Measurements from ENCODE around the gene TBC1D4.

TBC1D4 gene, protein sequence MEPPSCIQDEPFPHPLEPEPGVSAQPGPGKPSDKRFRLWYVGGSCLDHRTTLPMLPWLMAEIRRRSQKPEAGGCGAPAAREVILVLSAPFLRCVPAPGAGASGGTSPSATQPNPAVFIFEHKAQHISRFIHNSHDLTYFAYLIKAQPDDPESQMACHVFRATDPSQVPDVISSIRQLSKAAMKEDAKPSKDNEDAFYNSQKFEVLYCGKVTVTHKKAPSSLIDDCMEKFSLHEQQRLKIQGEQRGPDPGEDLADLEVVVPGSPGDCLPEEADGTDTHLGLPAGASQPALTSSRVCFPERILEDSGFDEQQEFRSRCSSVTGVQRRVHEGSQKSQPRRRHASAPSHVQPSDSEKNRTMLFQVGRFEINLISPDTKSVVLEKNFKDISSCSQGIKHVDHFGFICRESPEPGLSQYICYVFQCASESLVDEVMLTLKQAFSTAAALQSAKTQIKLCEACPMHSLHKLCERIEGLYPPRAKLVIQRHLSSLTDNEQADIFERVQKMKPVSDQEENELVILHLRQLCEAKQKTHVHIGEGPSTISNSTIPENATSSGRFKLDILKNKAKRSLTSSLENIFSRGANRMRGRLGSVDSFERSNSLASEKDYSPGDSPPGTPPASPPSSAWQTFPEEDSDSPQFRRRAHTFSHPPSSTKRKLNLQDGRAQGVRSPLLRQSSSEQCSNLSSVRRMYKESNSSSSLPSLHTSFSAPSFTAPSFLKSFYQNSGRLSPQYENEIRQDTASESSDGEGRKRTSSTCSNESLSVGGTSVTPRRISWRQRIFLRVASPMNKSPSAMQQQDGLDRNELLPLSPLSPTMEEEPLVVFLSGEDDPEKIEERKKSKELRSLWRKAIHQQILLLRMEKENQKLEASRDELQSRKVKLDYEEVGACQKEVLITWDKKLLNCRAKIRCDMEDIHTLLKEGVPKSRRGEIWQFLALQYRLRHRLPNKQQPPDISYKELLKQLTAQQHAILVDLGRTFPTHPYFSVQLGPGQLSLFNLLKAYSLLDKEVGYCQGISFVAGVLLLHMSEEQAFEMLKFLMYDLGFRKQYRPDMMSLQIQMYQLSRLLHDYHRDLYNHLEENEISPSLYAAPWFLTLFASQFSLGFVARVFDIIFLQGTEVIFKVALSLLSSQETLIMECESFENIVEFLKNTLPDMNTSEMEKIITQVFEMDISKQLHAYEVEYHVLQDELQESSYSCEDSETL (N-terminal part only)

GRCh38 chr13:75482070-75482819, at the start of gene TBC1D4:
TBC1D4 (minus strand) TSS chr13:75482169; CDS start chr13:75481767, 402 bp downstream.
- DNase-seq, result peak; percentile 92

GRCh38 chr13:75530549-75530961, 48.6 kb upstream of the TBC1D4 start:
- DNase-seq, result no peak

GRCh38 chr13:75521956-75522355, 40.0 kb upstream of the TBC1D4 start:
- DNase-seq, result no peak

GRCh38 chr13:75518439-75519088, 36.6 kb upstream of the TBC1D4 start:
- DNase-seq, result no peak

DNA sequence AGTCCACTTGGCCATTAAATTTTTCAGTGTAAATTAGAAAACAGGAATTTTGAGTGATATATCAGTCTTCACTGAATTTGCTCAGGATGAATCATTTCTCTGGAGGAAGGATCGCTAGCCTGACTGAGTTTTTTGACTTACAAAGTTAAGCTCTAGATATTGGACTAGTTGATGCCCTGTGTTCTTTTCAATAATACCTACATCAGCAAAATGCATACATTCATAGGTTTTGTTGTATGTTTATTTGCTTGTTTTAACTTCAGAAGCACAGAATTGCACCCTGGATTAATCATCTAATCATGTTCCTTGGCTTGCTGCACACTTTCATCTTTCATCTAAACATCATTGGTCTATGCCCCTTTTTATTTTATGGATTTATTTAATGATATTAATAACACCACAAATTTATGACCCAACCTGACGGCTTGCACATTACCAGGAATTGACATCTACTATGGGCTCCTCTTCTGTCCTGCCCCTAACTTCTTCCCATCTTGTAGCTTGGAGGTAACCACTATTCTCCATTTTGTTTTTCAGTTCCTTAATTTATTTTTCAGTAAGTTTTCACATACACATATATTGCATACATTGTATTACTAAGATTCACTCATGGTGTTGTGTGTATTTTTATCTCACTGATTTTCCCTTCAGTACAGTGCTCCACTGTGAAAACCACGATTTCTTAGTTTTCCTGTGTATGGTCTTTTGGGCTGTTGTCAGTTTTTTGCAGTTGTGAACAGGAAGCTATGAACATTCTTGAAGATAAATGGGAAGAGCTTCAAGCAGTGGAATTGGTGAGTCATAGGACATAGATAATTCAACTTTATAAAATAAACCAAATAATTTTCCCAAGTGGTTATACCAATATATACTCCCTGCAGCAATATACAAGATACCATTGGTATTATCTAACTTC, 32.4 kb upstream of the TBC1D4 start:
- DNase-seq, result peak; percentile 14

DNA sequence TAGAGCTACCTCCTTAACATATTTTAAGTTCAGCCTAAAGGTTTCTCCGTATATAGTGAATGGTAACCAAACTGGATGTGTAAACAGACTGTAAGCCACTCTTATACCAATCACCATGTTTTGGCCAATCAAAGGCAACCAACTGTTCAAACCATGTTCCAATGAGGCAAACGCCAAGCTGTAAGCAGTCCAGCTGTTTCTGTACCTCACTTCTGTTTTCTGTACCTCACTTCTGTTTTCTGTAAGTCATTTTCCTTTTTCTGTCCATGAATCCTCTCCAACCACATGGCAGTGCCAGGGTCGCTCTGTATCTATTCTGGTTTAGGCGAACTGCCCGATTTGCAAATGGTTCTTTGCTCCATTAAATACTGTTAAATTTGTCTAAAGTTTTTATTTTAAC, 31.3 kb upstream of the TBC1D4 start:
- DNase-seq, result no peak

GRCh38 chr13:75512253-75512652, 30.3 kb upstream of the TBC1D4 start:
- no peak for DNase-seq

- no peak for DNase-seq
Measured at GRCh38 chr13:75511051-75511625, 29.2 kb upstream of the TBC1D4 start.

- DNase-seq, result no peak
Measured at GRCh38 chr13:75508002-75508548, 26.1 kb upstream of the TBC1D4 start.

GRCh38 chr13:75507027-75508001, 25.3 kb upstream of the TBC1D4 start:
- DNase-seq, result no peak

- DNase-seq, result no peak
Measured at GRCh38 chr13:75506018-75506417, 24.0 kb upstream of the TBC1D4 start.

- no peak for DNase-seq
Measured at GRCh38 chr13:75505327-75505726, 23.4 kb upstream of the TBC1D4 start.

DNA sequence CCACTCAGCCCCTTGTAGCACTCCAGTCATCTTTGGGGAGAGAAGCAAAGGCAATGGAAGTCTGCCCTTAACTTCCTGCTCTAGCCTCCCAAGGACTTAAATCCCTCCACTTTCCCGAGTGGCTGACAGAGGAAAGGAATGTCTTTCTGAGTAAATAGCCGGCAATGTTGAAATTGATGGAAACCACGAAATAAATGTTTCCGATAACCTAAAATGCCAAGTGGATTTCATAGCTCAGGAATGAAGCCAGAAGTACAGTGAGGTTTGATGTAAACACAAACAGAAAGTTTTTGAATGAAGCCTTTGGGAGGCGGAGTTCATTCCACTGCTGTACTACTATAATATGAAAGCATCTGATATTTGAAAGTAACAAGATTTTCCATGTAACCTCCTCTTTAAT, 14.0 kb upstream of the TBC1D4 start:
- DNase-seq, result no peak

- no peak for DNase-seq
Measured at GRCh38 chr13:75494491-75494890, 12.5 kb upstream of the TBC1D4 start.

GRCh38 chr13:75493156-75493555, 11.2 kb upstream of the TBC1D4 start:
- DNase-seq, result no peak

DNA sequence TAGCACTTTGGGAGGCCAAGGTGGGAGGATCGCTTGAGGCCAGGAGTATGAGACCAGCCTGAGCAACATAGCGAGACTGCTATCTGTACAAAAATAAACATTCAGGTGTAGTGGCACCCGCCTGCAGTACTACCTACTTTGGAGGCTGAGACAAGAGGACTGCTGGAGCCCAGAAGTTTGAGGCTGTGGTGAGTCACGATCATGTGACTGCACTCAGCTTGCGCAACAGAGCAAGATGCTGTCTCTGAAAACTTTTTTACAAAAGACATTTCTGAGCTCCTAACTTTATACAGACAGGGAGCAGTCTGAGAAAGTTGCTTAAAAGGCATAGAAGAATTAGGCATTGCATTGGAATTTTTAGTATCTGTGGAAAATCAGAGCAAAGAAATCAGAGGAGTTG, 10.4 kb upstream of the TBC1D4 start:
- no peak for DNase-seq

GRCh38 chr13:75491376-75491775, 9.4 kb upstream of the TBC1D4 start:
- DNase-seq, result no peak

GRCh38 chr13:75489502-75490263, 7.7 kb upstream of the TBC1D4 start:
- peak; percentile 27 for DNase-seq

Data from hematopoietic multipotent progenitor cell treated with erythropoietin and hydrocortisone succinate and interleukin-3 and kit ligand, for 8 days (in vitro differentiated cells).